Activated CD4-positive, alpha-beta memory T cell treated with anti-CD3 and anti-CD28 coated beads, Interleukin-2, amount 10 ng/mL, durations not matched to agents 7 days and 5 days (primary cell): ENCODE data around the gene ATP13A2. TPM values are rescaled to one million over a fixed set of nuclear protein-coding genes. Genes with fewer than 3 reads are reported as not detected.
"Not testable (repeated sequence)": the region's sequence is repeated elsewhere in the genome, so short reads cannot be mapped to it uniquely, and the experiment has no call there.

Experiments used
- CTCF ChIA-PET: fragments of 350-600 bp; sonication (Branson Sonifier 250); formaldehyde crosslinking; loops from one replicate; lab custom pipeline; 2021; ENCODE audit warnings: antibody characterized with exemption, inconsistent platforms; lab: Charles Lee
- POLR2A ChIA-PET: fragments of 350-600 bp; sonication (Branson Sonifier 250); formaldehyde crosslinking; loops from one replicate; lab custom pipeline; 2021; ENCODE audit warnings: antibody characterized with exemption; lab: Charles Lee
- DNase-seq: peaks from one replicate; pipeline ENCODE4 v3.0.0-alpha.2; 2020
- H3K27ac Mint-ChIP-seq: one replicate; pipeline ENCODE4 v1.8.0; 2021; ENCODE audit warnings: mild to moderate bottlenecking, mixed read lengths
- H3K27me3 Mint-ChIP-seq: one replicate; pipeline ENCODE4 v1.8.0; 2021; ENCODE audit warnings: mixed read lengths
- H3K36me3 Mint-ChIP-seq: one replicate; pipeline ENCODE4 v1.8.0; 2021; ENCODE audit warnings: low read depth, mixed read lengths
- H3K4me1 Mint-ChIP-seq: one replicate; pipeline ENCODE4 v1.8.0; 2021; ENCODE audit warnings: mixed read lengths
- H3K4me3 Mint-ChIP-seq: one replicate; pipeline ENCODE4 v1.8.0; 2021; ENCODE audit warnings: mild to moderate bottlenecking, mixed read lengths
- H3K9me3 Mint-ChIP-seq: one replicate; pipeline ENCODE4 v1.8.0; 2021; ENCODE audit warnings: mixed read lengths
- total RNA-seq, 2 experiments: library from RNA; stranded (reverse); gene quantifications; one replicate each; pipeline ENCODE4 v1.2.3, GENCODE V29; 2021

The ATP13A2 gene
- total RNA-seq, 2 experiments from 2014 or later, result 65.4 to 72.8 TPM

- ChIA-PET POLR2A (no interaction called here), CTCF (no interaction called here)
- no peak for DNase-seq
- Mint-ChIP-seq H3K36me3 (no peaks in the 10 kb centered on the region), H3K27me3 (no peaks in the 10 kb centered on the region), H3K4me1 (no peaks in the 10 kb centered on the region), H3K4me3 (no peak overlapping the region), H3K9me3 (no peaks in the 10 kb centered on the region), H3K27ac (no peak overlapping the region)
Measured at GRCh38 chr1:16969057-16969611, 42.6 kb downstream of the ATP13A2 start.

- no peaks in the 10 kb centered on the region for H3K4me1 Mint-ChIP-seq
- CTCF ChIA-PET, result no interaction called here
- H3K27ac Mint-ChIP-seq, result no peak overlapping the region
- no peak overlapping the region for H3K4me3 Mint-ChIP-seq
- H3K27me3 Mint-ChIP-seq, result no peaks in the 10 kb centered on the region
- POLR2A ChIA-PET, result no interaction called here
- DNase-seq, result no peak
- H3K9me3 Mint-ChIP-seq, result no peaks in the 10 kb centered on the region
- H3K36me3 Mint-ChIP-seq, result no peaks in the 10 kb centered on the region
Measured at GRCh38 chr1:16968372-16968771, 43.4 kb downstream of the ATP13A2 start.

GRCh38 chr1:16967962-16968361, 43.8 kb downstream of the ATP13A2 start:
- POLR2A ChIA-PET, result no interaction called here
- no peaks in the 10 kb centered on the region for H3K9me3 Mint-ChIP-seq
- H3K4me1 Mint-ChIP-seq, result no peaks in the 10 kb centered on the region
- no peak for DNase-seq
- no peak overlapping the region for H3K27ac Mint-ChIP-seq
- CTCF ChIA-PET, result no interaction called here
- no peaks in the 10 kb centered on the region for H3K36me3 Mint-ChIP-seq
- no peaks in the 10 kb centered on the region for H3K27me3 Mint-ChIP-seq
- no peak overlapping the region for H3K4me3 Mint-ChIP-seq

GRCh38 chr1:16967095-16967575, 44.6 kb downstream of the ATP13A2 start:
- Mint-ChIP-seq H3K27me3 (no peaks in the 10 kb centered on the region), H3K27ac (no peak overlapping the region), H3K4me1 (no peaks in the 10 kb centered on the region), H3K36me3 (no peaks in the 10 kb centered on the region), H3K4me3 (no peak overlapping the region), H3K9me3 (no peaks in the 10 kb centered on the region)
- ChIA-PET CTCF (interaction anchor here (1.0 kb wide), 1 partner anchor 16 kb away, joined by 4 read pairs; no protein-coding TSS in a partner anchor), POLR2A (no interaction called here)
- DNase-seq, result no peak

- POLR2A ChIA-PET, result no interaction called here
- Mint-ChIP-seq H3K4me1 (peaks cover 5% of the 10 kb centered on the region), H3K36me3 (no peaks in the 10 kb centered on the region), H3K27ac (no peak overlapping the region), H3K9me3 (no peaks in the 10 kb centered on the region), H3K4me3 (no peak overlapping the region), H3K27me3 (no peaks in the 10 kb centered on the region)
- DNase-seq, result no peak
- CTCF ChIA-PET, result interaction anchor here (1.0 kb wide), 1 partner anchor 15 kb away, joined by 4 read pairs; no protein-coding TSS in a partner anchor
Measured at GRCh38 chr1:16966282-16966681, 45.4 kb downstream of the ATP13A2 start.

GRCh38 chr1:16965486-16966067, 46.2 kb downstream of the ATP13A2 start:
- H3K36me3 Mint-ChIP-seq, result no peaks in the 10 kb centered on the region
- POLR2A ChIA-PET, result no interaction called here
- H3K4me3 Mint-ChIP-seq, result no peak overlapping the region
- no peaks in the 10 kb centered on the region for H3K27me3 Mint-ChIP-seq
- CTCF ChIA-PET, result interaction anchor here (2.1 kb wide), 1 partner anchor 14 kb away, joined by 7 read pairs; no protein-coding TSS in a partner anchor
- DNase-seq, result no peak
- H3K27ac Mint-ChIP-seq, result no peak overlapping the region
- H3K4me1 Mint-ChIP-seq, result peaks cover 8% of the 10 kb centered on the region
- H3K9me3 Mint-ChIP-seq, result no peaks in the 10 kb centered on the region

- H3K4me1 Mint-ChIP-seq, result peaks cover 13% of the 10 kb centered on the region
Measured at GRCh38 chr1:16964169-16964568, 47.6 kb downstream of the ATP13A2 start.

GRCh38 chr1:16961297-16962133, 50.2 kb downstream of the ATP13A2 start:
- H3K27ac Mint-ChIP-seq, result peak overlapping the region; percentile 35
- H3K36me3 Mint-ChIP-seq, result no peaks in the 10 kb centered on the region
- CTCF ChIA-PET, result interaction anchor here (0.7 to 4.0 kb wide), 17 partner anchors 10 to 341 kb away, joined by 3 to 45 read pairs (median 4); no protein-coding TSS in a partner anchor
- no peak for DNase-seq
- peak overlapping the region; percentile 66 for H3K4me3 Mint-ChIP-seq
- POLR2A ChIA-PET, result interaction anchor here (1.3 to 2.4 kb wide), 3 partner anchors 57 to 84 kb away, joined by 4 to 11 read pairs (median 4); no protein-coding TSS in a partner anchor
- peaks cover 13% of the 10 kb centered on the region for H3K4me1 Mint-ChIP-seq
- H3K27me3 Mint-ChIP-seq, result no peaks in the 10 kb centered on the region
- no peaks in the 10 kb centered on the region for H3K9me3 Mint-ChIP-seq

More at GRCh38 chr1:16964169-16964568, 47.6 kb downstream of the ATP13A2 start:
- H3K27ac Mint-ChIP-seq, H3K36me3 Mint-ChIP-seq, H3K4me3 Mint-ChIP-seq, H3K27me3 Mint-ChIP-seq, H3K9me3 Mint-ChIP-seq, DNase-seq, POLR2A ChIA-PET: not testable (repeated sequence)
- CTCF ChIA-PET, result interaction anchor here (0.9 to 2.1 kb wide), 2 partner anchors 12 to 106 kb away, joined by 3 to 7 read pairs; no protein-coding TSS in a partner anchor

- no peaks in the 10 kb centered on the region for H3K36me3 Mint-ChIP-seq
- peak overlapping the region; percentile 62 for H3K27ac Mint-ChIP-seq
- ChIA-PET CTCF (interaction anchor here (0.7 to 4.0 kb wide), 21 partner anchors 9 to 479 kb away, joined by 3 to 45 read pairs (median 4); partner anchors contain the start of gene RCC2), POLR2A (interaction anchor here (1.3 to 2.4 kb wide), 3 partner anchors 56 to 85 kb away, joined by 4 to 11 read pairs (median 4); no protein-coding TSS in a partner anchor)
- peaks cover 13% of the 10 kb centered on the region for H3K4me1 Mint-ChIP-seq
- H3K4me3 Mint-ChIP-seq, result peak overlapping the region; percentile 70
- no peaks in the 10 kb centered on the region for H3K9me3 Mint-ChIP-seq
- H3K27me3 Mint-ChIP-seq, result no peaks in the 10 kb centered on the region
- DNase-seq, result peak; percentile 86
Measured at GRCh38 chr1:16960560-16961296, 51.0 kb downstream of the ATP13A2 start.

- H3K36me3 Mint-ChIP-seq, result no peaks in the 10 kb centered on the region
- POLR2A ChIA-PET, result no interaction called here
- DNase-seq, result no peak
- no peak overlapping the region for H3K4me3 Mint-ChIP-seq
- no peaks in the 10 kb centered on the region for H3K27me3 Mint-ChIP-seq
- H3K9me3 Mint-ChIP-seq, result no peaks in the 10 kb centered on the region
- no peak overlapping the region for H3K27ac Mint-ChIP-seq
- CTCF ChIA-PET, result no interaction called here
- H3K4me1 Mint-ChIP-seq, result peaks cover 13% of the 10 kb centered on the region
Measured at GRCh38 chr1:16958475-16958874, 53.3 kb downstream of the ATP13A2 start.

GRCh38 chr1:16957731-16958130, 54.0 kb downstream of the ATP13A2 start:
- H3K27ac Mint-ChIP-seq, result no peak overlapping the region
- no peaks in the 10 kb centered on the region for H3K9me3 Mint-ChIP-seq
- no peaks in the 10 kb centered on the region for H3K27me3 Mint-ChIP-seq
- ChIA-PET POLR2A (no interaction called here), CTCF (no interaction called here)
- H3K4me3 Mint-ChIP-seq, result no peak overlapping the region
- no peak for DNase-seq
- peaks cover 13% of the 10 kb centered on the region for H3K4me1 Mint-ChIP-seq
- H3K36me3 Mint-ChIP-seq, result no peaks in the 10 kb centered on the region

- H3K27me3 Mint-ChIP-seq, result no peaks in the 10 kb centered on the region
- H3K4me1 Mint-ChIP-seq, result peaks cover 13% of the 10 kb centered on the region
- no peaks in the 10 kb centered on the region for H3K36me3 Mint-ChIP-seq
- no peaks in the 10 kb centered on the region for H3K9me3 Mint-ChIP-seq
- POLR2A ChIA-PET, result interaction anchor here (1.3 kb wide), 1 partner anchor 52 kb away, joined by 3 read pairs; no protein-coding TSS in a partner anchor
- DNase-seq, result no peak
- no peak overlapping the region for H3K4me3 Mint-ChIP-seq
- CTCF ChIA-PET, result interaction anchor here (0.9 to 2.4 kb wide), 2 partner anchors 89 to 336 kb away, joined by 3 to 6 read pairs; no protein-coding TSS in a partner anchor
- no peak overlapping the region for H3K27ac Mint-ChIP-seq
Measured at GRCh38 chr1:16956775-16957174, 55.0 kb downstream of the ATP13A2 start.
